ENCODE results near the gene MAGI1. TPM values are rescaled to one million over a fixed set of nuclear protein-coding genes. Genes with fewer than 3 reads are reported as not detected.

Gene MAGI1
- total RNA-seq, 1 experiment from 2014 or later, result 38.6 TPM

DNA sequence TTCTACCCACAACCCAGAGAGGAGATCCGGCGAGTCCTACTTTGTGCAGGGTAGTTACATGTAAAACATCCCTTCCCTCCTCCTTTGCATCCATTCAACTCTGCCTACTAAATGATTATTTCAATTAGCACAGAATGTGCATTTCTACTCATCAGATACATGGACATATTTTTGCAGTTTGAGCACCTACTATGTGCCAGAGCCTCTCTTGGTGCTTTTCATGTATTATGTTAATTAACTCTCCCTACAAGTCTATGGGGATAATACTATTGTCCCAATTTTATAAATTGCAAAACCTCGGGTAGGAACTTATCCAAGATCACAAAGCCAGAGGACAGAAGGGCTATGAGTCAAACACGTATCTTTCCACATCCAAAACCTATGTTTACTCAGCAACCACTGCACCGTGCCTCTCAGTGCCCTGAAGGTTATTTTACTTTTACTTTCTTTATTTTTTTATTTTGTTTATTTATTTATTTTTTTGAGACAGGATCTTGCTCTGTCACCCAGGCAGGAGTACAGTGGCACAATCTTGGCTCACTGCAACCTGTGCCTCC lies 432.8 kb downstream of the MAGI1 start:
- no TSS peak for BruUV-seq (replicated peaks)
- POLR2A ChIA-PET, result no interaction called here
- Histone ChIP-seq H3K27ac (ENCODE audit: low read depth, low read length) (no peak overlapping the region), H3K36me3 (ENCODE audit: control insufficient read depth in 1 of 2, insufficient read depth in 2 of 2, low read length in 2 of 2) (no peaks in the 10 kb centered on the region), H3K9me3 (ENCODE audit: control insufficient read depth in 1 of 2, insufficient read depth in 1 of 2, low read depth in 1 of 2, low read length in 2 of 2) (no peaks in the 10 kb centered on the region), H3K4me1 (ENCODE audit: control insufficient read depth in 1 of 2, insufficient read depth in 2 of 2, low read length in 2 of 2) (no peaks in the 10 kb centered on the region), H3K4me2 (ENCODE audit: low read length) (no peak overlapping the region), H2AFZ (ENCODE audit: low read depth, low read length, poor library complexity, severe bottlenecking) (no peak overlapping the region), H3K4me3 (replicated peaks in 1 of 2; ENCODE audit: low read depth in 1 of 2, low read length in 2 of 2) (no peak overlapping the region), H3K79me2 (ENCODE audit: insufficient read depth, low read length) (no peaks in the 10 kb centered on the region; the same call in 1 of the 2 replicates), H3K27me3 (ENCODE audit: insufficient read depth, low read length) (no peaks in the 10 kb centered on the region), H3K9ac (ENCODE audit: low read length) (no peak overlapping the region), H4K20me1 (ENCODE audit: insufficient read depth) (no peaks in the 10 kb centered on the region), H3K9me2 (ENCODE audit: insufficient read depth) (no peaks in the 10 kb centered on the region)
- DNase-seq (ENCODE audit: low read depth, low spot score) (no peak), ATAC-seq (no peak)
- CTCF ChIA-PET, result no interaction called here
- RAD21 ChIA-PET (ENCODE audit: low non-redundant PET in 1 of 2, low total read pairs in 2 of 2, uncharacterized antibody in 2 of 2, unreplicated experiment in 2 of 2), result no interaction called here
- intact Hi-C loops (cut with micrococcal nuclease), result no loop called here
- no peak for TF ChIP-seq CEBPB (IDR thresholded peaks at IDR 0.05; ENCODE audit: low read depth)
- no peak for TF ChIP-seq ZFX (IDR thresholded peaks at IDR 0.05)
- TF ChIP-seq POLR2A (IDR thresholded peaks at IDR 0.05; ENCODE audit: borderline replicate concordance, extremely low read depth, insufficient read depth, insufficient read length), result no peak
- TF ChIP-seq ZNF274 (IDR thresholded peaks at IDR 0.05; ENCODE audit: low read depth, low read length), result no peak
- TF ChIP-seq, protein P1, sequence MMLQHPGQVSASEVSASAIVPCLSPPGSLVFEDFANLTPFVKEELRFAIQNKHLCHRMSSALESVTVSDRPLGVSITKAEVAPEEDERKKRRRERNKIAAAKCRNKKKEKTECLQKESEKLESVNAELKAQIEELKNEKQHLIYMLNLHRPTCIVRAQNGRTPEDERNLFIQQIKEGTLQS (IDR thresholded peaks at IDR 0.05), result no peak
- no peak for TF ChIP-seq ELF1 (IDR thresholded peaks at IDR 0.05; ENCODE audit: borderline replicate concordance, low read depth)
- TF ChIP-seq SP1 (IDR thresholded peaks at IDR 0.05; ENCODE audit: low read depth), result no peak
- no peak for TF ChIP-seq CBX3 (IDR thresholded peaks at IDR 0.05; ENCODE audit: low read depth)
- no peak for TF ChIP-seq FOSL1 (IDR thresholded peaks at IDR 0.05; ENCODE audit: low read depth)
- no peak for TF ChIP-seq SIN3A (IDR thresholded peaks at IDR 0.05; ENCODE audit: low read depth)

DNA sequence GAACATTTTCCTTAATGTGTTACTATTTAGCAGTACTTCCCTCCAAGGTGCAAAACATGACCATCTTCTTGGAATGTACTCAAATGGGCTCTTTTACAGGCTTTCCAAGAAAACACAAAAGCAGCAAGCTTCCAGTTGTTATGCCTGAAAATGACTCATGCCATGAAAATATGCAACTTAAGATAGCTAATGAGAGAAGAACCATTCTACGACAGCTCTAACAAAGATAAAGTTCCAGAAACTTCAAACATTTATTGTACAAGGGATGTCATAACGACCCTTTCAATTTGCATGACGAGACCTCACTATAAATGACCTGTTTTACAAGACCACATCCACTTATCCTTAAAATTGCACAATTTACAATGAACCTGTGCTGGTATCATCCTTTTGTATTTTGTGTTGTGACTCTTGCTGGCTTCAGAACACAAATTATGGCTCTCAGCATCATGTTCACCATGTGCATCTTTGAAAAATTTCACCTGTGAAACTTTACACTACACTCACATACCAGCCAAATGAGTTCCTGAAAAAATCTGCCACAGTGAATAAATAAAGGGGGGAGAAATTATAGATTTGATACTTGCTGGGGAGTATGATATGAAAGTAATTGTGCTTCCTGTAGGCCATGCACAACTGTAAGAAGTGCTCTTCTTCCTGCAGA lies 433.7 kb downstream of the MAGI1 start:
- Histone ChIP-seq H3K4me2 (ENCODE audit: low read length) (no peak overlapping the region), H3K27me3 (ENCODE audit: insufficient read depth, low read length) (no peaks in the 10 kb centered on the region), H3K36me3 (ENCODE audit: control insufficient read depth in 1 of 2, insufficient read depth in 2 of 2, low read length in 2 of 2) (no peaks in the 10 kb centered on the region), H2AFZ (ENCODE audit: low read depth, low read length, poor library complexity, severe bottlenecking) (no peak overlapping the region), H3K4me3 (replicated peaks in 1 of 2; ENCODE audit: low read depth in 1 of 2, low read length in 2 of 2) (no peak overlapping the region), H3K79me2 (ENCODE audit: insufficient read depth, low read length) (no peaks in the 10 kb centered on the region; the same call in 1 of the 2 replicates), H3K9me2 (ENCODE audit: insufficient read depth) (no peaks in the 10 kb centered on the region), H3K9ac (ENCODE audit: low read length) (no peak overlapping the region), H3K4me1 (ENCODE audit: control insufficient read depth in 1 of 2, insufficient read depth in 2 of 2, low read length in 2 of 2) (no peaks in the 10 kb centered on the region), H3K9me3 (ENCODE audit: control insufficient read depth in 1 of 2, insufficient read depth in 1 of 2, low read depth in 1 of 2, low read length in 2 of 2) (no peaks in the 10 kb centered on the region), H4K20me1 (ENCODE audit: insufficient read depth) (no peaks in the 10 kb centered on the region), H3K27ac (ENCODE audit: low read depth, low read length) (no peak overlapping the region)
- DNase-seq (ENCODE audit: low read depth, low spot score), result no peak
- BruUV-seq (replicated peaks), result no TSS peak
- ChIA-PET CTCF (no interaction called here), RAD21 (ENCODE audit: low non-redundant PET in 1 of 2, low total read pairs in 2 of 2, uncharacterized antibody in 2 of 2, unreplicated experiment in 2 of 2) (no interaction called here), POLR2A (no interaction called here)
- intact Hi-C loops (cut with micrococcal nuclease), result no loop called here
- no peak for ATAC-seq
- no peak for TF ChIP-seq EZH2phosphoT487 (IDR thresholded peaks at IDR 0.05; ENCODE audit: borderline replicate concordance)
- TF ChIP-seq CBX3 (IDR thresholded peaks at IDR 0.05; ENCODE audit: low read depth), result no peak
- no peak for TF ChIP-seq ELF1 (IDR thresholded peaks at IDR 0.05; ENCODE audit: borderline replicate concordance, low read depth)
- no peak for TF ChIP-seq JUND (IDR thresholded peaks at IDR 0.05)
- no peak for TF ChIP-seq SRF (IDR thresholded peaks at IDR 0.05; ENCODE audit: low read depth)
- TF ChIP-seq ZFX (IDR thresholded peaks at IDR 0.05), result no peak
- no peak for TF ChIP-seq ZNF274 (IDR thresholded peaks at IDR 0.05; ENCODE audit: low read depth, low read length)
- TF ChIP-seq EZH2 (IDR thresholded peaks at IDR 0.05), result no peak
- TF ChIP-seq, protein P2, sequence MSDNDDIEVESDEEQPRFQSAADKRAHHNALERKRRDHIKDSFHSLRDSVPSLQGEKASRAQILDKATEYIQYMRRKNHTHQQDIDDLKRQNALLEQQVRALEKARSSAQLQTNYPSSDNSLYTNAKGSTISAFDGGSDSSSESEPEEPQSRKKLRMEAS (IDR thresholded peaks at IDR 0.05), result no peak
- TF ChIP-seq POLR2AphosphoS5 (IDR thresholded peaks at IDR 0.05; ENCODE audit: low read depth, low read length), result no peak
- TF ChIP-seq FOSL1 (IDR thresholded peaks at IDR 0.05; ENCODE audit: low read depth), result no peak
- no peak for TF ChIP-seq EGR1 (IDR thresholded peaks at IDR 0.05; ENCODE audit: low read depth)
- TF ChIP-seq, protein P3, sequence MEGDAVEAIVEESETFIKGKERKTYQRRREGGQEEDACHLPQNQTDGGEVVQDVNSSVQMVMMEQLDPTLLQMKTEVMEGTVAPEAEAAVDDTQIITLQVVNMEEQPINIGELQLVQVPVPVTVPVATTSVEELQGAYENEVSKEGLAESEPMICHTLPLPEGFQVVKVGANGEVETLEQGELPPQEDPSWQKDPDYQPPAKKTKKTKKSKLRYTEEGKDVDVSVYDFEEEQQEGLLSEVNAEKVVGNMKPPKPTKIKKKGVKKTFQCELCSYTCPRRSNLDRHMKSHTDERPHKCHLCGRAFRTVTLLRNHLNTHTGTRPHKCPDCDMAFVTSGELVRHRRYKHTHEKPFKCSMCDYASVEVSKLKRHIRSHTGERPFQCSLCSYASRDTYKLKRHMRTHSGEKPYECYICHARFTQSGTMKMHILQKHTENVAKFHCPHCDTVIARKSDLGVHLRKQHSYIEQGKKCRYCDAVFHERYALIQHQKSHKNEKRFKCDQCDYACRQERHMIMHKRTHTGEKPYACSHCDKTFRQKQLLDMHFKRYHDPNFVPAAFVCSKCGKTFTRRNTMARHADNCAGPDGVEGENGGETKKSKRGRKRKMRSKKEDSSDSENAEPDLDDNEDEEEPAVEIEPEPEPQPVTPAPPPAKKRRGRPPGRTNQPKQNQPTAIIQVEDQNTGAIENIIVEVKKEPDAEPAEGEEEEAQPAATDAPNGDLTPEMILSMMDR (IDR thresholded peaks at IDR 0.05 in 2 of 3, conservative IDR thresholded peaks at IDR 0.05 in 1 of 3; ENCODE audit: borderline replicate concordance in 1 of 3, insufficient read depth in 1 of 3, low read depth in 2 of 3, low read length in 2 of 3), result no peak
- no peak for TF ChIP-seq YY1 (IDR thresholded peaks at IDR 0.05; ENCODE audit: extremely low read depth, insufficient replicate concordance, low read depth, low read length)
